ENCODE data around the gene RYR3.

RYR3 gene

DNA sequence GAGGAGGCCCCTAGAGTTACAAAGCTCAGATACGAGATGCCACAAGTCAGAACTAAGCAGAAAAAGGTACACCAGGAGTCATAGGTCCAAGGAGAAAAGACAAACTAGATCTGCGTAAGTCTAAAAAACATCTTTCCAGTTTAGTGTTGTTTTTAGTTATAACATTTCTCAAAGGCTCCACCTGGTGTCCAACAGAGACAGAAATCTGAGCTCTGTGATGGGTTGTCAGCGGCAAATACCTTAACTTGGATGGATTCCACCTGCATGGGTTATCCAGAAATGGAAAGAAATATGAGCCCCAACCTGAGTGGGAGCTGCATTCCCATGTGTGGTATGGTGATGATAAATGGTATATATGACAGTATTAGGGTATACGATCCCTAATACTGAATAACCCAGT is 418.9 kb downstream of the RYR3 start:
- no peak for DNase-seq

- DNase-seq, result no peak
These were observed 420.0 kb downstream of the RYR3 start for GRCh38 chr15:33730815-33731214.

GRCh38 chr15:33735143-33735542 is 424.4 kb downstream of the RYR3 start:
- no peak for DNase-seq

- DNase-seq, result no peak
These were observed 425.0 kb downstream of the RYR3 start for GRCh38 chr15:33735637-33736247.

DNA sequence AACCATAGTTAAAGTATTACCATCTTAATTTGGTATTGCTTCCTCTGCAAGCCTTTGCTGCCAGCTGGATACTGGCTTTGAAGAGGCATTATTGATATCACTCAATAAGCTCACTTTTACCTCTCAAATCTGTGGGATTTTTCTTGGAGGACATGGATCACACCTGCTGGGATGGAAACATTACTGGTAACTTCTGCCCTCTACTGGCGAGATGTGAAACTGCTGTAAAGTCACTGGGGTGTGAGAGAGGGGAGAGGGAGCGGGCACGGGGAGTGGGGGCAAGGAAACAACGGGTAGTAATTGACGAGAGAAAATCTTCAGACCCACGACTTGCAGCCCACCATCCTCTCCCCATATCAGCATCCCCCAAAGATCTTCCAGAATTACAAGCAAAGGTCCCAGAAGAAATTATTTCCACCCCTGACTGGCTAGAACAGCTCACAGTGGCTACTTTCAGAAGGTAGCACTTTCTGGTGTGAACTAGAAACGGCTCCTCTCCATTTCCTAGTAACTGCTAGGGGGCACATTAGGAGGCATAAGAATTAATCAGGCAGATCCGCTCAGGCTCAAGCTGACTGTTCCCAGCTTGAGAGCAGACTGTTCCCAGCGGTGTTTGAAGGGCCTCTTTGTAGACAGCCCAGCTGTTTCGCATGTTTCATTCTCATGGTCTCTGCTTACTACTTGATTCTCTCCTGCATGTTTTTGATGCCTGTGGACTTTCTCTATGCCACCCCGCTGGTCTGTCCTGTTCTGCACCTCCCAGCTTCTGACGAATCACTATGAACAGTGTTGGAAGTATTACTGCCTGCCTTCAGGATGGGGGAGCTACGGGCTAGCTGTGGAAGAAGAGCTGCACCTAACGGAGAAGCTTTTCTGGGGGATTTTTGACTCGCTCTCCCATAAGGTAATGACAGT is 427.2 kb downstream of the RYR3 start:
- DNase-seq, result no peak

- DNase-seq, result no peak
These were observed 428.3 kb downstream of the RYR3 start for GRCh38 chr15:33738941-33739664.

DNA sequence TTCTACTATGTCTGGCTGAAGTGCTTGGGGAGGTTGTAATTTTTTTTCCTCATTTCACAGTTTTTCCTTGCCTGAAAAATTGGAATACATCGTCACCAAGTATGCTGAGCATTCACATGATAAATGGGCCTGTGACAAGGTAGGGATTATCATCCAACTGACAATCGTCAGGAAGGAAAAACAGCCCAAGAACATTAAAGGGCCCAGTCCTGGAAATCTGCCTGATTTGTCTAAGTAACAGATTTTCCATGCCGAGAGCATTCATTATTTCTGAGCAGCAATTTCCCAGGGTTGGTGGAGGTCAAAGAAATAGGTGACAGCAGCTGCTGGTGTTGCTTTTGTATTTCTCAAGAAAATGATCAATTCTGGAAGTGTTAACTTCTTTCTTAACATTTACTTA is 431.5 kb downstream of the RYR3 start:
- no peak for DNase-seq

- DNase-seq, result no peak
These were observed 432.0 kb downstream of the RYR3 start for GRCh38 chr15:33742800-33743199.

- DNase-seq, result no peak
These were observed 435.4 kb downstream of the RYR3 start for GRCh38 chr15:33746203-33746602.

DNA sequence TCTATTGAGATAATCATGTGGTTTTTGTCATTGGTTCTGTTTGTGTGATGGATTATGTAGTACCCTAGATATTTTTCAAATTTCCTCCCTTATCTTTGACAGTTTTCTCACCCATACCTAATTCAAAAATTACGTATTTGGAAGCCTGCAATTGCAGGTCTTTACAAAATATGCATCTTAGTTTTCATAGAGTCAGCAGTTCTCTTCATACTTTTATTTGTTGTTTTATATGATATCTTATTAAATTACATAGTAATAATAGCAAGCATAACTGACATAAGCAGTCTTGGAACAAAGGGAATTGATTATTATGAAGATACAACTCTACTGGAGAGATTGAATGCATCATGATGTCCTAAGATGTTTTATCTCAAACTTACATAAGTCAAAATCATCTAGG is 442.2 kb downstream of the RYR3 start:
- no peak for DNase-seq

- DNase-seq, result no peak
These were observed 443.5 kb downstream of the RYR3 start for GRCh38 chr15:33754242-33754641.

- no peak for DNase-seq
These were observed 446.2 kb downstream of the RYR3 start for GRCh38 chr15:33756961-33757360.

GRCh38 chr15:33757516-33758232 is 446.9 kb downstream of the RYR3 start:
- no peak for DNase-seq

DNA sequence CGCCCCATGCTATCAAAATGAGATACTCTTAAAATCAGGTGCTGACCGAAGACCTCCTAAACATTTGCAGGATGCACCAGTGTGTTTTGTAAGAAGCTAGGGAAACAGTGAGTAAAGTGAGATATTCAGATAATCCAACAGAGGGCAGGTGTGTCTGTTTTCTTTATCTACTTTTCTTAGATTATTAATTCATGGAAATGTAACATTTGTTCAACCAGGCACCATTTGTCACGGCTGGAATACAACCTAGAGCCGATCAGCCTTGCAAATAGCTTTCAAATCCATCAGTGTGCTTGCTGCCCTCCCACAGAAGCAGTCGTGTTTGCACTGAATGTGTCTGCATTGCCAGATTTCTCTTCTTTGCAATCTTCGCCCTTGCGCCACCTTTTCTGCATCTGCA is 455.6 kb downstream of the RYR3 start:
- DNase-seq, result no peak

DNA sequence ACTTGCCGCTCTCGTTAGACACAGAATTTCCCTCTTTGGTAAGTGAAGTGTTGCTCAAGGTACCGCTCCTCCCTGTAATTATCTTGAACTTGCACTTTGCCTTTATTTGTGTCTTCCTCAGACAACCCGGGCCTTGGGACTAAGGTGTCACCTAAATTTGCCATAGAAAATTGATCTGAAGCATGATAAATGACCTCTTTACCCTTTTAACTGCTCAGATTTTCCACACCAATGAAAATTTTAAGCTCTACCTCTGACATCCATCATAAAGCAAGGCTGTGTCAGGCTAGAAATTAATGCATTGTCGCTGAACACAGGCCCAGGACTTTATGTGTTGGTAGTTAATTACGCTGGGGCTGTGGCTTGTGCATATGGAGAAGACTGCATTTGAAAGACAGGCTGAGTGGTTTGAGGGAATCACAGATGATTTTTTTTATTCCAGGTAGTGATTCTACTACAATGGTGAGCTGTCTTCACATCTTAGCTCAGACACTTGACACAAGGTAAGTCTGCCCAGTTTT is 458.0 kb downstream of the RYR3 start:
- no peak for DNase-seq

DNA sequence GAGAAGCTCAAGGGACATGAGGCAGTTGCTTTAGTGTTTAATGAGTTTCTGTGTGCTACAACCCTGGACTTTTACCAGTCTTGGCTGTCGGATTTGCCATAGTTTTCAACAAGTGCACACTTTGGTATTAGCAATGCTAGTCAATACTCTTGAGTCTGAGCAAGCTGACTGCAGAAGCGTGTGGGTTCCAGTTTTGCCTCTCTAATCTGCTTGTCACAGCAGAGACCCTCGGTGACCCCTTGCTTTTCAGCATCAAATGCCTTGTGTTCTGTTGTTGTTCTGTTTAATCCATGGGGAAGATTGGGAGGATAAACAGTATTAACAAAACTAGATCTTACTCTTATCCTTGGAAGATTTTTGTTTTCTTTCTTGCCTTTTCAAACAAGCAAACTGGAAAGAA is 463.2 kb downstream of the RYR3 start:
- DNase-seq, result no peak

DNA sequence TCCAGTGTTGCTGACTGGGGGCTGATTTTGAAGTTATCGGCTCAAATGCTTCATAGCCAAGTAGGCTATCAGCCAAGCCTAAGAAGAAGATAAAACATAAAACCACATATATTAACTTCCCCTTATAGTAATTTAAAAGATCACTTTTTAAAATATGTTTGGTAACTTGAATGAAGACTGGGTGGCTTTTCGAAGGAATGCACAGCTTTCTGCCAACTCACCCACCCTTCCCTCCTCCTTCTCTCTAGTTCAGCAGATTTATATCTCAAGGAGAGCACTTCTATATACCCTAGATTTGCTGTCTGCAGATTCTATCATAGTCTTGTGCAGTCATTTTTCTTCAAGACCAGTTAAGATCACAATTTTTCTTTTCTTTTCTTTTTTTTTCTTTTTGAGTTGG is 468.1 kb downstream of the RYR3 start:
- DNase-seq, result no peak

GRCh38 chr15:33780011-33780768 is 469.4 kb downstream of the RYR3 start:
- DNase-seq, result no peak

- DNase-seq, result no peak
These were observed 472.2 kb downstream of the RYR3 start for GRCh38 chr15:33782966-33783365.

- no peak for DNase-seq
These were observed 474.6 kb downstream of the RYR3 start for GRCh38 chr15:33785366-33785765.

- no peak for DNase-seq
These were observed 478.3 kb downstream of the RYR3 start for GRCh38 chr15:33788906-33789540.

DNA sequence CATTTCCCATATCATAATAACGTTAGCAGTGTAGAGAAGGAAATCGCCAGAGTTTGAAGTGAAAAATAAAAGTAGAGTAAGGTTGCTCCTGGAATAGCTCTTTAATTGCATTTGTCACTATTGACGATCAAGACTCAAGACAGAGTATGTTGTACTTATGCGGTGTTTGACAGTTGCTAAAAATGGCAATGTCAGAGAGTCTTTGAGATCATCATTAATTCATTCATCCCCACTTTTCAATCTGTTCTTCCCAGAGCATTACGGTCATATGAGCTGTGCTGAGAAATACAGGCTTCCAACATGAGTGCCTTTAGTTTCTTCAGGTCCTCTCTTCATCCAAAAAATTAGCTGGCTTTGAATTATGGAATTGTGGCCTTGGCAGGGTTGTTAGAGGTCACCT is 483.7 kb downstream of the RYR3 start:
- DNase-seq, result no peak

Measured in GOT3 (cell line).